Karpas-422 (cell line): ENCODE data around the gene UBL7. TPM values are rescaled to one million over a fixed set of nuclear protein-coding genes. Genes with fewer than 3 reads are reported as not detected.
A peak's percentile ranks its signal among the peaks of the same experiment; 100 is the strongest.

ENCODE experiments used
- DNase-seq: peaks from one replicate; pipeline ENCODE4 v3.0.0-alpha.2; 2015
- H2AFZ ChIP-seq: fragments of 200-600 bp; sonication (generic); 2 replicates; pipeline ENCODE4 v1.6.1; 2014; ENCODE audit warnings: antibody characterized with exemption, low read length, mixed read lengths
- H3K27ac ChIP-seq: fragments of 200-600 bp; sonication (generic); 2 replicates; pipeline ENCODE4 v1.5.1; 2014; ENCODE audit warnings: mild to moderate bottlenecking, low read length, moderate library complexity
- H3K27me3 ChIP-seq: fragments of 200-600 bp; sonication (generic); 2 replicates; pipeline ENCODE4 v1.6.1; 2014; ENCODE audit warnings: low read length, mixed read lengths
- H3K36me3 ChIP-seq: fragments of 200-600 bp; sonication (generic); 2 replicates; pipeline ENCODE4 v1.6.1; 2014; ENCODE audit warnings: low read length, mixed read lengths; ENCODE audit not compliant: insufficient read depth
- H3K4me1 ChIP-seq: fragments of 200-600 bp; sonication (generic); 2 replicates; pipeline ENCODE4 v1.6.1; 2014; ENCODE audit warnings: mild to moderate bottlenecking, low read length, mixed read lengths
- H3K4me2 ChIP-seq: fragments of 200-600 bp; sonication (generic); 2 replicates; pipeline ENCODE4 v1.6.1; 2014; ENCODE audit warnings: low read length, low read depth, mild to moderate bottlenecking; ENCODE audit not compliant: poor library complexity, severe bottlenecking
- H3K4me3 ChIP-seq: fragments of 200-600 bp; sonication (generic); 2 replicates; pipeline ENCODE4 v1.5.1; 2014; ENCODE audit warnings: mild to moderate bottlenecking, antibody characterized with exemption, low read length, mixed read lengths
- H3K79me2 ChIP-seq: fragments of 200-600 bp; sonication (generic); 2 replicates; pipeline ENCODE4 v1.6.1; 2014; ENCODE audit warnings: mild to moderate bottlenecking, low read length, mixed read lengths
- H3K9ac ChIP-seq: fragments of 200-600 bp; sonication (generic); 2 replicates; pipeline ENCODE4 v1.6.0; 2014; ENCODE audit warnings: low read length
- H3K9me2 ChIP-seq: fragments of 200-600 bp; sonication (generic), shearing (Covaris generic); replicated peaks from 2 replicates; pipeline ENCODE4 v1.6.0; 2014; ENCODE audit warnings: mild to moderate bottlenecking, low read length, moderate library complexity; ENCODE audit not compliant: insufficient read depth
- H3K9me3 ChIP-seq: fragments of 300-700, 200-600 bp; sonication (generic); 2 replicates; pipeline ENCODE4 v1.6.1; 2014; ENCODE audit warnings: low read length, mixed read lengths
- H4K20me1 ChIP-seq: fragments of 200-600 bp; sonication (generic); 2 replicates; pipeline ENCODE4 v1.6.1; 2014; ENCODE audit warnings: mild to moderate bottlenecking, antibody characterized with exemption, low read length, low read depth; ENCODE audit not compliant: insufficient read depth
- total RNA-seq: library from RNA; depleted of rRNA; stranded (reverse); fragments of >200 nt; shearing (Covaris generic); gene quantifications from 2 replicates; pipeline ENCODE4 v1.2.3, GENCODE V29; 2014; ENCODE audit warnings: low replicate concordance

UBL7 gene
- total RNA-seq, 1 experiment from 2014 or later = 84.2 TPM

DNA sequence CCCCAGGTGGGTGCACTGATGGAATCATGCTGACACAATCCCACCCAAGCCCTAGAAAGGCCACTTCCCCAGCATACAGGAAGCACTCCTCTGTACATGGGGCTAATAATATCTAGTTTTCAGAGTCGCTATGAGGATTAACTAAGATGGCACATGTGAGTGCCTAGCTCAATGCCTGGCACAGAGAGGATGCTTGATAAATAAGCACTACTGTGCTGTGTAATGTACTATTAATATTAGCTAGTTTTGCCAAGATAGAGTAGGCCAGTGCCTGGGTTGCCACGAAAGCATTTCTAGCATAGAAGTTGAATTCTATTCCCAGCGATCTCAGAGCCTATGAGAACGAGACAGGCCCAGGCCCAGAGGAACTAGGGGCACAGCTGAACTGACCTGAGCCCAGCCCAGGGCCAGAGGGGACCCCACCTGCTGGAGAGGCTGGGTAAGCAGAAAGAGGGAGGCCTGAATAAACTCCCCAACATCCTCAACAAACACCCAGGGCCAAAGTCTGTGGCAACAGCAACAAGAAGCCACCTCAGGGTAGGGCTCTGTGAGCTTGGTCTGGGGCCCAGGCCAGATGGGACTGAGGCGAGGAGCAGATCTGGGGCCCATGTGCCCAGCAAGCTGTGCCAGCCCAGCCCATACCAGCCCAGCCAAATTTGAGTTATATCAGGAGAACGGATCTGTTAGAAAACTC is 19.6 kb downstream of the UBL7 start:
- no peak overlapping the region for H2AFZ ChIP-seq
- H3K9ac ChIP-seq = no peak overlapping the region
- DNase-seq = no peak
- no peaks in the 10 kb centered on the region for H3K9me2 ChIP-seq
- H3K27ac ChIP-seq = no peak overlapping the region
- H3K36me3 ChIP-seq = peaks cover 12% of the 10 kb centered on the region
- H3K79me2 ChIP-seq = no peaks in the 10 kb centered on the region
- H3K9me3 ChIP-seq = no peaks in the 10 kb centered on the region
- H3K4me3 ChIP-seq = no peak overlapping the region
- H3K4me1 ChIP-seq = peaks cover 5% of the 10 kb centered on the region
- no peaks in the 10 kb centered on the region for H3K27me3 ChIP-seq
- no peak overlapping the region for H3K4me2 ChIP-seq
- peaks cover 4% of the 10 kb centered on the region; the same call in 1 of the 2 replicates for H4K20me1 ChIP-seq

DNA sequence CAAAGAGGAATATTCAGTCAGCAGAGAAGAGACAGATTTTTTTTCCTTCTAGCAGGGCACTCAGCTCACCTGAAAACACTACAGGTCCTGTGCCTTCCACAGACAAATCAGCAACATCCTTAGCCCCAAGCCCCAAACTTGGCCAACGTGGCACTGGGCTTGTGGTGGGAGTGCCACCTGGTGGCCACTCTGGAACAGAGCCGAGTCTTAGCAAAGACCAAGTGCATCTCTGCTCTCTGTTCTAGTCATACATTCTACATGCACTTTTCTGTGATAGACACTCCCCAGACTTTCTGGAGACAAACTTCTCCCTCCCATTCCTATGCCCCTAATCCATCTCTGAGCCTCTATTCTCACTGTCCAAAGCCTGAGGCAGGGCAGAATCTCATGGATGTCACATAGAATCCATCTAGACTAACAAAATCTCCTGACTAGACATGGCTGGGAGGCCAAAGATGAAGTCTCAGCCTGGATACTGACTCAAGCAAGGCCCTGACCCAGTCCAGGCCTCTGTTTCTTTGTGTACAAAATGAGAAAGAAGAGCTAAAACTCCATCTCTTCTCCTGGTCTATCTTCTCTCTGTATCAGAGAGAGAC is 22.1 kb downstream of the UBL7 start:
- Histone ChIP-seq H3K4me3 (no peak overlapping the region), H3K27me3 (no peaks in the 10 kb centered on the region), H3K4me1 (peaks cover 21% of the 10 kb centered on the region), H3K9me2 (no peaks in the 10 kb centered on the region), H3K9me3 (no peaks in the 10 kb centered on the region), H3K36me3 (no peaks in the 10 kb centered on the region), H3K27ac (no peak overlapping the region), H3K79me2 (no peaks in the 10 kb centered on the region), H3K4me2 (no peak overlapping the region), H3K9ac (no peak overlapping the region), H2AFZ (no peak overlapping the region), H4K20me1 (peaks cover 4% of the 10 kb centered on the region; the same call in 1 of the 2 replicates)
- peak; percentile 93 for DNase-seq

DNA sequence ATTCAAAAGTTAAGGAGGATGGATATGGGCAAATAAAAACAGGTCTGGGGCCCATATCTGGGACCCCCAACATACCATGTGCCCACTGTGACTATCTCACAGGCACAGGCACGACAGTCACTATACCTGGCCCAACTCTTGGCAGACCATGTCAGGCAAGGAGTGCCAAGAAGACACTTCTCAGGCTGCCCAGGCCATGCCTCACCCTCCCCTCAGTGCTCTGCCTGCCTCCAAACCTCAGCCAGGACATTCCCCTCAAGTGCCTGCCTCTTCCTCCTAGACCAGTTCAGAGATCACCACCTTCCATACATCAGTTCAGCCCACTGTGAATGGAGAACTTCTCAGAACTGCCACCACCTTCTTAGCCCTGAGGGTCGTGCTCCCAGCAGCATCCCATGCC is 22.8 kb downstream of the UBL7 start:
- Histone ChIP-seq H3K9me2 (no peaks in the 10 kb centered on the region), H3K79me2 (no peaks in the 10 kb centered on the region), H3K9ac (no peak overlapping the region), H3K4me1 (peaks cover 21% of the 10 kb centered on the region), H4K20me1 (peaks cover 4% of the 10 kb centered on the region; the same call in 1 of the 2 replicates), H3K9me3 (no peaks in the 10 kb centered on the region), H3K4me2 (no peak overlapping the region), H3K27me3 (no peaks in the 10 kb centered on the region), H3K4me3 (no peak overlapping the region), H2AFZ (no peak overlapping the region), H3K27ac (no peak overlapping the region), H3K36me3 (no peaks in the 10 kb centered on the region)
- DNase-seq = no peak

DNA sequence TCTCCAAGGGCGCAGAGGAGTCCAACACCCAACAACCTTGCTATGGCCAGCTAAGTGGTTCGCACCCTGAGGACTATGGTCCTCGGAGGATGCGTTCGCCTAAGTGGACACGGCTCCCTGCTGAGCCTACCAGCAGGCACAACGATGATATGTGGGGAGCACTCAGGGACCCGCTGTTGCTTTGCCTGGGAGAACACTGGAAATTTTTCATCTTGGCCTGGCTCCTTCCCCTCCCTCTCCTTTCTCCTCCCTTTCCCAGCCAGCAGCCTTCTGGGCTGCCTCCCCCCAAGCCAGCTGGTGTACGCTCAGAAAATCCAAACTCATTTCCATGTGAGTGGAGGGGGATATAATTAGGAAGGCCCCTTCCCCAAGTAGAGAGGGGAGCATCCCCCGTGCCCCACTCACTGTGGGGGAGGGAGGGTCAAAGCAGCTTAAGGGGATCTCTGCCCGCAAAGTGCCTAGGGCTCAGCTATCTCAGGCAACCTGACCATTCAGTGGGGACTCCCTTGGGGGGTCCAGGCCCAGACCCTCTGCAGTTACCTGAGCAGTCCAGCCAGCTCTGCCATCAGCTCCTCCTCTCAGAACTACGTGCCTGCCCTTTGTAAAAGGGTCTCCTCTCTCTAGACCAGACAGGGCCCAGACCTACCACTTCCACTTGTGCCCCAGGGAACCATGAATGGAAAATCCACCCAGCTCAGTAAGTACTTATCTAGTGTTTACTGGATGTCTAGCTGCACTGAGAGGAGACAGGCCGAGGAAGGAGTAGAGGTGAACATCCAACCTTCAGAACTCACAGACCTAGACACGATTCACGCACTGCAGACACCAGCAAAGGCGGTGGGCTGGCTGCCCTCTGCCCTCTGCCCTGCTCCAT is 26.5 kb downstream of the UBL7 start:
- no peaks in the 10 kb centered on the region for H3K9me2 ChIP-seq
- peak overlapping the region; percentile 56 for H3K27ac ChIP-seq
- peaks cover 55% of the 10 kb centered on the region for H3K4me1 ChIP-seq

DNA sequence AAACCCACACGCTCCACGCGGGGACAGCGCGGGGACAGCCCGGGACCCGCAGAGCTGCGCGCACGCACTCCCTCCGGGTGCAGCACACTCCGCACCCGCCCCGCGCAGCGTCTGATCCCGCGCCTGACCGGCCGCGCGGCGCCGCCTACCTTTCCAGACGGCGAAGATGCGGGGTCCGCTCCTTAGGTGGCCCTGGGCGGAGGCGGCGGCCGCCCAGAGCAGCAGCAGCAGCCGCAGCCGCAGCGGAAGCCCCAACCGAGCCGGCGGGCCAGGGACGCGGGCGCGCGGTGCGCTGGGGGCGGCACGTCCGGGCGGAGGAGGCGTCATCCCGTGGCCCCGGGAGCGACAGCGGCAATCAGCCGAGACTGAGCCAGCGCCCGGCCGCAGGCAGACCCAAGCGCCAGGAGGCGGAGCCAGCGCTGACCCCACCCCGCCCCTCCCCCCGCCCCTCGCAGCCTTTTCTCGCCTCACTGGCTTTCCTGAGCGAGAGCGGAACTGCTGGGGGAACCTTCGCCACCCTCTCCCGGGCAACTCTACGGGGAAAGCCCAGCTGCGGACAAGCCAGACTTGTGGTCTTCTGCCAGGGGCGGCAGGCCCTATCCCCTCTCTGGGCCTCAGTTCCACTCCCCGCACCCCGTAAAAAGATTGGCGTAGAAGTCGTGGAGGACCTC is 27.2 kb downstream of the UBL7 start, which contains the start of gene SEMA7A:
TSS of gene SEMA7A (minus strand) at position 367 of the 671 bp plus-strand sequence. CDS start at position 327, 40 bp downstream.
- H3K4me3 ChIP-seq = peak within 1 kb of the TSS; percentile 86
- peaks cover 28% of the 10 kb centered on the region for H3K79me2 ChIP-seq
- H3K27me3 ChIP-seq = peaks cover 3% of the 10 kb centered on the region; the same call in 1 of the 2 replicates
- no peaks in the 10 kb centered on the region for H3K36me3 ChIP-seq
- H2AFZ ChIP-seq = 0 out of 2 replicates have a peak within 1 kb of the TSS, but pooled peaks have one; percentile 60
- H4K20me1 ChIP-seq = peaks cover 41% of the 10 kb centered on the region
- H3K9ac ChIP-seq = peak within 1 kb of the TSS; percentile 89
- peaks cover 63% of the 10 kb centered on the region for H3K4me1 ChIP-seq
- DNase-seq = peak; percentile 96
- no peaks in the 10 kb centered on the region for H3K9me2 ChIP-seq
- peak within 1 kb of the TSS; percentile 87 for H3K4me2 ChIP-seq
- H3K9me3 ChIP-seq = no peaks in the 10 kb centered on the region
- peak within 1 kb of the TSS; percentile 56 for H3K27ac ChIP-seq

More for the DNA sequence above, 26.5 kb downstream of the UBL7 start:
- Histone ChIP-seq H3K4me2 (peak overlapping the region; percentile 87), H2AFZ (no peak overlapping the region), H3K9me3 (no peaks in the 10 kb centered on the region), H3K27me3 (peaks cover 3% of the 10 kb centered on the region; the same call in 1 of the 2 replicates), H3K9ac (peak overlapping the region; percentile 57), H3K79me2 (peaks cover 28% of the 10 kb centered on the region), H4K20me1 (peaks cover 35% of the 10 kb centered on the region), H3K36me3 (no peaks in the 10 kb centered on the region), H3K4me3 (peak overlapping the region; percentile 86; the same call in 1 of the 2 replicates)
- no peak for DNase-seq

DNA sequence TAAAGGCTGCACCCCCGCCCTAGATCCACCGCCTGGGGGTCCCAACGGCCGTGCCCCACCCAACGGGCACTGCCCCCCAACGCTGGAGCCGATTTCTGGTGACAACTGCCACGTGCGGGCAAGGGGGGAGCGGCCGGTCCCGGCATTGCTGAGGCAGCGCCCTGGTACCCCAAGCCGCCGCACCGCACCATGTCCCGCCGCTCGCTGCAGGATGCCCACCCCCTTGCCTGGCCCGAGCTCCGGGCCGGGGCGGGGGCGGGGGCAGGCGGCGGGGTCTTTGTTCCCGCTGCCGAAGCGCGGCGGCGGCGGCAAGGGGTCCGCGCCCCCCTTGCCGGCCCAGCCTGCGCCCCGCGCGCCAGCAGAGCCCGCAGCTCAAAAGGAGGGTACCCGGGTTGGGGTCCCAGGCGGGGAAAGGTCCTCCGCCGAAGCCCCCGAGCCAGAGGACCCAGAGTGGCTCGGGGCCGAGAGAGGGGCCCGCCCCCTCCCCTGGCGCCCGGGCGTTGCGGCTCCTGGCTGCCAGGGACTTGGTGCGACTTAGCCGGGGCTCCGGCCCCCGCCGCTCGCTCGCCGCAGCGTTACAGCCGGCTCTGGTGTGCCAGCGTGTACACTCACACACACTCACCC is 27.9 kb downstream of the UBL7 start:
- Histone ChIP-seq H3K4me1 (peaks cover 63% of the 10 kb centered on the region), H3K27me3 (peaks cover 3% of the 10 kb centered on the region; the same call in 1 of the 2 replicates), H3K9me2 (no peaks in the 10 kb centered on the region), H2AFZ (0 out of 2 replicates have a peak overlapping the region, but pooled peaks have one; percentile 60), H3K4me2 (peak overlapping the region; percentile 87), H3K4me3 (peak overlapping the region; percentile 86), H3K36me3 (no peaks in the 10 kb centered on the region), H3K9ac (peak overlapping the region; percentile 89), H4K20me1 (peaks cover 44% of the 10 kb centered on the region), H3K79me2 (peaks cover 31% of the 10 kb centered on the region), H3K27ac (peak overlapping the region; percentile 51), H3K9me3 (no peaks in the 10 kb centered on the region)
- DNase-seq = peak; percentile 60

DNA sequence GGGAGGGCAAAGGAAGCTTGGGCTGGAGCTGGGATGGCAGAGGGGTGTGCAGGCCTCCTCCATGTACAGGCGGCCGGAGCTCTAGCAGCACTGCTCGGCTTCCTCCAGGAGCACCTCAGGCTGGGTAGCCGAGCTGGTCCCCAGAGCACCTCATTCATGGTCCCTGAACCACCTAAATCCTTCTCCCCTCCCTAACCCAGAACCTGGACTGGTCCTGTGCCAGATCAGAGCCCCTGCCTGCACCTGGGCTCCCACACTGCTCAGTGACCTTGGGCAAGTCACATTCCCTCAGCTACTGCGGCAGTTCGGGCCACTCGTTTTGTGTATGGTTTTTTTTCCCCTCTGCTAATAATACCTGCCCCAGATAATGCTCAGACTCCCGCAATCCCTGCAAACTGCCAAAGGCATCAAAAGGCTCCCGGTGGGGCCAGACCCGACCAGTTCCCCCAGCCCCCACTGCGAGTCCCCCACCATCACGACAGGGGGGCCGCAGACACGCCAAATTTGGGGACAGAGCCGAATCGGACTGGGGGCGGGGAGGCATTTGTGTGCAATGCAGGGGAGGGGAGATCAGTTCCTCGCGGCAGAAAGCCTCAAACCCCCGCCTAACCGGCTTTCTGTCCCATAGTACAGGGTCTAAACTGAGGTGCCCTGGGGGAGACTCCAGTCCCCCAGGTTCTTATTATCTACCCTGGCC is 28.5 kb downstream of the UBL7 start:
- H3K27ac ChIP-seq = peak overlapping the region; percentile 51
- H3K36me3 ChIP-seq = no peaks in the 10 kb centered on the region
- H4K20me1 ChIP-seq = peaks cover 48% of the 10 kb centered on the region
- no peak overlapping the region for H2AFZ ChIP-seq
- H3K4me3 ChIP-seq = peak overlapping the region; percentile 86
- peaks cover 35% of the 10 kb centered on the region for H3K79me2 ChIP-seq
- no peaks in the 10 kb centered on the region for H3K9me3 ChIP-seq
- peaks cover 63% of the 10 kb centered on the region for H3K4me1 ChIP-seq
- peak overlapping the region; percentile 87 for H3K4me2 ChIP-seq
- peak; percentile 63 for DNase-seq
- peaks cover 3% of the 10 kb centered on the region; the same call in 1 of the 2 replicates for H3K27me3 ChIP-seq
- H3K9ac ChIP-seq = peak overlapping the region; percentile 89
- no peaks in the 10 kb centered on the region for H3K9me2 ChIP-seq
